Measurements from ENCODE around the gene GPS1.

Gene GPS1

GRCh38 chr17:82018152-82018988 is 33.3 kb upstream of the GPS1 start:
- no peak for TF ChIP-seq ZFP30 (CRISPR knock-in tag; IDR thresholded peaks at IDR 0.05)
- TF ChIP-seq OSR1 (CRISPR knock-in tag; IDR thresholded peaks at IDR 0.05): no peak
- ATAC-seq: no peak

GRCh38 chr17:82018989-82019689 is 32.6 kb upstream of the GPS1 start:
- TF ChIP-seq ZFP3 (CRISPR knock-in tag; IDR thresholded peaks at IDR 0.05) (no peak), ESRRG (CRISPR knock-in tag; IDR thresholded peaks at IDR 0.05) (no peak), OSR1 (CRISPR knock-in tag; IDR thresholded peaks at IDR 0.05) (no peak), ZFP30 (CRISPR knock-in tag; IDR thresholded peaks at IDR 0.05) (no peak), RARB (CRISPR knock-in tag; IDR thresholded peaks at IDR 0.05) (no peak), CREB5 (CRISPR knock-in tag; IDR thresholded peaks at IDR 0.05; ENCODE audit: low read depth) (no peak), PATZ1 (CRISPR knock-in tag; IDR thresholded peaks at IDR 0.05; ENCODE audit: borderline replicate concordance) (no peak), ZC3H10 (CRISPR knock-in tag; IDR thresholded peaks at IDR 0.05) (no peak), POU6F1 (CRISPR knock-in tag; IDR thresholded peaks at IDR 0.05; ENCODE audit: borderline replicate concordance, low read depth) (no peak), ZNF565 (CRISPR knock-in tag; conservative IDR thresholded peaks at IDR 0.05; ENCODE audit: low read depth) (no peak), CSDC2 (CRISPR knock-in tag; IDR thresholded peaks at IDR 0.05) (no peak), CSRNP3 (CRISPR knock-in tag; IDR thresholded peaks at IDR 0.05) (no peak), ZNF8 (CRISPR knock-in tag; IDR thresholded peaks at IDR 0.05) (no peak), BACH2 (CRISPR knock-in tag; IDR thresholded peaks at IDR 0.05; ENCODE audit: borderline replicate concordance) (no peak), ZNF70 (CRISPR knock-in tag; IDR thresholded peaks at IDR 0.05) (no peak)
- no peak for ATAC-seq

- peak; percentile 4; the same call in 1 of the 3 replicates for ATAC-seq
- TF ChIP-seq OSR1 (CRISPR knock-in tag; IDR thresholded peaks at IDR 0.05): no peak
- TF ChIP-seq ZFP30 (CRISPR knock-in tag; IDR thresholded peaks at IDR 0.05): no peak
- TF ChIP-seq BACH2 (CRISPR knock-in tag; IDR thresholded peaks at IDR 0.05; ENCODE audit: borderline replicate concordance): no peak
- no peak for TF ChIP-seq PPARA (CRISPR knock-in tag; IDR thresholded peaks at IDR 0.05; ENCODE audit: borderline replicate concordance)
- no peak for TF ChIP-seq ZNF565 (CRISPR knock-in tag; conservative IDR thresholded peaks at IDR 0.05; ENCODE audit: low read depth)
- TF ChIP-seq TOX (CRISPR knock-in tag; IDR thresholded peaks at IDR 0.05; ENCODE audit: borderline replicate concordance): no peak
- no peak for TF ChIP-seq SNAI2 (CRISPR knock-in tag; IDR thresholded peaks at IDR 0.05)
- no peak for TF ChIP-seq ZC3H10 (CRISPR knock-in tag; IDR thresholded peaks at IDR 0.05)
- no peak for TF ChIP-seq TSHZ2 (CRISPR knock-in tag; IDR thresholded peaks at IDR 0.05)
- no peak for TF ChIP-seq PATZ1 (CRISPR knock-in tag; IDR thresholded peaks at IDR 0.05; ENCODE audit: borderline replicate concordance)
- no peak for TF ChIP-seq ISL1 (CRISPR knock-in tag; IDR thresholded peaks at IDR 0.05)
- TF ChIP-seq RARB (CRISPR knock-in tag; IDR thresholded peaks at IDR 0.05): no peak
- no peak for TF ChIP-seq ZNF70 (CRISPR knock-in tag; IDR thresholded peaks at IDR 0.05)
- TF ChIP-seq CSRNP3 (CRISPR knock-in tag; IDR thresholded peaks at IDR 0.05): no peak
- TF ChIP-seq ARNTL (CRISPR knock-in tag; IDR thresholded peaks at IDR 0.05; ENCODE audit: borderline replicate concordance, low read depth): no peak
- no peak for TF ChIP-seq CSDC2 (CRISPR knock-in tag; IDR thresholded peaks at IDR 0.05)
Measured at GRCh38 chr17:82019690-82020571, 31.8 kb upstream of the GPS1 start.
